ENCODE measurements around the gene MUL1.

The MUL1 gene

DNA sequence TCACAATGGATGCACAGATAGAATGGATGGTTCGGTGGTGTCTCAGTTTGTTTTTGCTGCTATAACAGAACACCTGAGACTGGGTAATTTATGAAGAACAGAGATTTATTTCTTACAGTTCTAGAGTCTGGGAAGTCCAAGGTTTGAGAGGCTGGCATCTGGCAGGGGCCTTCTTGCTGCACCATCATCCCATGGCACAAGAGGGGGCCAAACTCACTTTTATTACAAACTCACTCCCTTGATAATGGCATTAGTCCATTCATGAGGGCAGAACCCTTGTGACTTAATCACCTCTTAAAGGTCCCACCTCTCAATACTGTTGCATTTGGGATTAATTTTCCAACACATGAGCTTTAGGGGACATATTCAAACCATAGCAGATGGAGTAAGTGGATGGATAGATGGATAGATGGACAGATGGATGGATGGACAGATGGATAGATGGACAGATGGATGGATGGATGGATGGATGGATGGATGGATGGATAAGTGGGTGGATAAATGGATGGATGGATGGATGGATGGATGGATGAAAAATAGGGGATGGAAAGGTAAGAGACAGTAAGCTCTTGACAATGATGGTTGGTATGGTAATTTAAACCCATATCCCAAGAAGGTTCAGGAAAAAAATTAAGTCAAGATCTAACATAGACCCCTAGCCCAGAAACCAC lies 38.4 kb downstream of the MUL1 start:
- in situ Hi-C loops (cut with HindIII; ENCODE audit: low pct_unique_long_range_greater_than_20kb, low sequenced_read_pairs): no loop called here
- DNase-seq (ENCODE audit: low read depth in 1 of 2, low spot score in 1 of 2): peak in 1 of 2 experiments; percentile 39
- no peak for TF ChIP-seq JUND (IDR thresholded peaks at IDR 0.05; ENCODE audit: low read depth)

DNA sequence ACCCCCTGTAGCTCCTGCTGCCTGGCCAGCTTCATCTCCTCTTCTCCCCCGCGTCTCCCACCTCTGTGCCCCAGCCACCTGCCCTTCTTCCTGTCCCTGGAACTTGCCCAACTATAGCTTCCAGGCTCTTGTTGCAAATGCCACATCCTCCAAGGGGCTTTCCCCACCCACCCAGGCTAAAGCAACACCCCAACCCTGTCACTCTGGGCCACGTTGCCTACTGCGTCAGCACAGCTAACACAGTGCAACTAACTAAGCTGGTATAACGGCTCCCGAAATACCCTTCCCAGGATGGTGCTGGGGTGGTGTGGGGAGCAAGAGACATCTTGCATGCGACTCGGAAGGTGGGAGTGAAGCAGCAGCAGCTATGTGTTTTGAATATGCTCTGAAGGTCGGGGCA lies 41.7 kb downstream of the MUL1 start:
- in situ Hi-C loops (cut with HindIII; ENCODE audit: low pct_unique_long_range_greater_than_20kb, low sequenced_read_pairs): no loop called here
- TF ChIP-seq JUND (IDR thresholded peaks at IDR 0.05; ENCODE audit: low read depth): no peak
- no peak for DNase-seq (ENCODE audit: low read depth in 1 of 2, low spot score in 1 of 2)

- in situ Hi-C loops (cut with HindIII; ENCODE audit: low pct_unique_long_range_greater_than_20kb, low sequenced_read_pairs): no loop called here
- DNase-seq (ENCODE audit: low read depth in 1 of 2, low spot score in 1 of 2): no peak
- TF ChIP-seq JUND (IDR thresholded peaks at IDR 0.05; ENCODE audit: low read depth): no peak
Observed at GRCh38 chr1:20465187-20465586, 42.8 kb downstream of the MUL1 start.

- in situ Hi-C loops (cut with HindIII; ENCODE audit: low pct_unique_long_range_greater_than_20kb, low sequenced_read_pairs): no loop called here
- TF ChIP-seq JUND (IDR thresholded peaks at IDR 0.05; ENCODE audit: low read depth): no peak
- no peak for DNase-seq (ENCODE audit: low read depth in 1 of 2, low spot score in 1 of 2)
Observed at GRCh38 chr1:20463502-20463901, 44.4 kb downstream of the MUL1 start.

DNA sequence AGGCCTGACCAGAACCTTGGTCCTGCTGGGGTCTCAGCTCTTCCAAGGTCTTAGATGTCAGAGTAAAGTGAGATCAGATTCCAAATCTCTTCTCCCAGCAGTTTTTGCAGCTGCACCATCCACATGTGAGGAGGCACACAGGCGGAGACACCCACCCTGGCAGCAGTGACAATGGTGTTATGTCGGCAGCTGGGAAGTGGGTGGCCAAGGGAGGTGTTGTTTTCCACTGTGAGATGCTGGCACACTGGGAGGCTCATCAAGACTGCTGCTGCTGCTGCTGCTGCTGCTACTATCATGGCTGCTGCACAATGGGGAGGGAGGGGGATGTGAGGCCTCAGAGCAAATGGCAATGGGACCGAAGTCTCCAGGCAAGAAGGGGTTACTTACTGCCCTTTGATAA lies 45.6 kb downstream of the MUL1 start:
- DNase-seq (ENCODE audit: low read depth in 1 of 2, low spot score in 1 of 2): no peak
- in situ Hi-C loops (cut with HindIII; ENCODE audit: low pct_unique_long_range_greater_than_20kb, low sequenced_read_pairs): no loop called here
- no peak for TF ChIP-seq JUND (IDR thresholded peaks at IDR 0.05; ENCODE audit: low read depth)

DNA sequence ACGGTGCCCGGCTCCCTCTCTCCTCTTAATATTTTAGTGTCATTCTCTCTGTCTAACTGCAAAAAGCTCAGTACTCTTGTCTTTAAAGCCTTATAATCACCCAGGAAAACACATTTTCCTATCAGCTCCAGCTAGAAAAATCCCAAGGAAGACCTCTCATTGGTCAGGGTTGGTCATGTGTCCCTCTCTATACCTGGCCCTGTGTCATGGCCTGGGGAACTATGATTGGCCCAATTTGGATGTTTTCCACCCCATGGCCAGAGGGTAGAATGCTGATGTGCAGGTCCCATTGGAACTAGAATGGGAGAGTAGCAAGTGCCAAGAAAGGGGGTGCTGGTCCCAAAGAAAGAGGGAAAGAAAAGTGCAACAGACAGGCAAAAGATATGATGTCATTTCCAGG lies 49.2 kb downstream of the MUL1 start:
- TF ChIP-seq JUND (IDR thresholded peaks at IDR 0.05; ENCODE audit: low read depth): no peak
- DNase-seq (ENCODE audit: low read depth in 1 of 2, low spot score in 1 of 2): no peak
- in situ Hi-C loops (cut with HindIII; ENCODE audit: low pct_unique_long_range_greater_than_20kb, low sequenced_read_pairs): no loop called here

DNA sequence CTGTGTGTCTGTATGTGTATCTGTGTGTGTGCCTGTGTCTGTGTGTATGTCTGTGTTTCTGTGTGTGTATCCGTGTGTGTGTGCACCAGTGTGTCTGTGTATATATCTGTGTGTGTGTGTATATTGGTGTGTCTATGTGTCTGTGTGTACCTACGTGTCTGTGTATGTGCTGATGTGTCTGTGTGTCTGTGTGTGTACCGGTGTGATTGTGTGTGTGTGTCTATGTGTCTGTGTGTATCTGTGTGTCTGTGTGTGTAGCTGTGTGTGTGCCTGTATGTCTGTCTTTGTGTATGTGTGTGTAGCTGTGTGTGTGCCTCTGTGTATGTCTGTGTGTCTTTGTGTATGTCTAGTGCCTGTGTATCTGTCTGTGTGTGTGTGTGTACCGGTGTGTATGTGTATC lies 53.9 kb downstream of the MUL1 start:
- no peak for DNase-seq (ENCODE audit: low read depth in 1 of 2, low spot score in 1 of 2)
- in situ Hi-C loops (cut with HindIII; ENCODE audit: low pct_unique_long_range_greater_than_20kb, low sequenced_read_pairs): no loop called here
- no peak for TF ChIP-seq JUND (IDR thresholded peaks at IDR 0.05; ENCODE audit: low read depth)

DNA sequence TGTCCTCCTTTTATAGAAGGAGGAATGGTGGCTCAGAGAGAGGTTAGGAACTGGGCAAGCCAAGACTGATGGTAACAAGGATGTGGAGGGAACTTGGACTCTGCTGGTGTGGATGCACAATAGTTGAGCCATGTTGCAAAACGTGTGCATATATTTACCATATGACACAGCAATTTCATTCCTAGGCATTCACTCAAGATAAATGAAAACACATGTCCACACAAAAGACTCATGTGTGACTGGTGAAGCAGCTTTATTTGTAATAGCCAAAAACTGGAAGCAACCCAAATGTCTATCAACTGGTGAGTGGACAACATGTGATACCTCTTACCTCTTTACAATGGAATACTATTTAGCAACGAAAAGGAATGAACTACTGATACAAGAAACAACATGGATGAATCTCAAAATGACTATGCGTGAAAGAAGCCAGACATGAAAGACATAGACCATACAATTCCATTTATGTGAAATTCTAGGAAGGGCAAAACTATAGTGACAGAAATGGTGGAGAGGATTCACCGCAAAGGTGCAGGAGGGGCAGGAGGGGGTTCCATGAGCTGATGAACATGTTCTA lies 58.1 kb downstream of the MUL1 start:
- in situ Hi-C loops (cut with HindIII; ENCODE audit: low pct_unique_long_range_greater_than_20kb, low sequenced_read_pairs): no loop called here
- no peak for DNase-seq (ENCODE audit: low read depth in 1 of 2, low spot score in 1 of 2)
- no peak for TF ChIP-seq JUND (IDR thresholded peaks at IDR 0.05; ENCODE audit: low read depth)
